ENCODE results near the gene SLC22A31.

SLC22A31 gene

DNA sequence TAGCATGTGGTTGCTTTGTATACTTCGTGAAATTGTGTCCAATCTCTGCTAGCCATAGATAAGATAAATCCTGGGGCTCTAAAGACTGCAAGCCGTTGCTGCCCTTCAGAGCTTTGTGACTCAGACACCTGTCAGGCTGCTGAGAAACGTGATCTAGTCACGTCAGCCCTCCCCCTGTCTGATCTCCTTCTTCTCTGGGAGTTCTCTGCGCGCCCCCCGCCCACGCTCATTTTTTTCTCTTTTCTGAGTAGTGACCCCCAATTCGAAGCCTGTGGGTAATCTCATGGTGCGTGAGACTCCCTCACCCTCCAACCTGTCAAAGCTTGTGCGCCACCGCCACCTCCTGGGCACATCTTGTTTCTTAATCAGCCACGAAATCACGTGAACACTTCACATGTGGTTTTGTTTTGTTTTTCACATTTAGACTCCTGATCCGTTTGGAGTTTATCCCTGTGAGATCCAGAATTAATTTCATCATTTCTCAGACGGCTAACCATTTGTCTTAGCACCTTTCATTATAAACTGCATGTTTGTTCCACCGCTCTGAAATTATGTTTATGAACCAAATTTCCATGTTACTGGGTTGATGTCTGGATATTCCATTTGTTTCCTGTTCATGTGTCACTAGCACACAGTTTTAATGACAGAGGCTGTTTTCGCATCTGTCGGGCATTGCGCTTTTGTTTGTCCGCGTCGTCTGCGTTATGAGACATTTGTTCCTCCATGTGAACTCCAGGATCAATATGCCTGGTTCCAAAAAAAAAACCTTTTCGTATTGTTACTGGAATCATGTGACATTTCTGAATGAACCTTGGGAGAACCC, 16.2 kb upstream of the SLC22A31 start:
- DNase-seq (ENCODE audit: low read depth, low spot score), result no peak

DNA sequence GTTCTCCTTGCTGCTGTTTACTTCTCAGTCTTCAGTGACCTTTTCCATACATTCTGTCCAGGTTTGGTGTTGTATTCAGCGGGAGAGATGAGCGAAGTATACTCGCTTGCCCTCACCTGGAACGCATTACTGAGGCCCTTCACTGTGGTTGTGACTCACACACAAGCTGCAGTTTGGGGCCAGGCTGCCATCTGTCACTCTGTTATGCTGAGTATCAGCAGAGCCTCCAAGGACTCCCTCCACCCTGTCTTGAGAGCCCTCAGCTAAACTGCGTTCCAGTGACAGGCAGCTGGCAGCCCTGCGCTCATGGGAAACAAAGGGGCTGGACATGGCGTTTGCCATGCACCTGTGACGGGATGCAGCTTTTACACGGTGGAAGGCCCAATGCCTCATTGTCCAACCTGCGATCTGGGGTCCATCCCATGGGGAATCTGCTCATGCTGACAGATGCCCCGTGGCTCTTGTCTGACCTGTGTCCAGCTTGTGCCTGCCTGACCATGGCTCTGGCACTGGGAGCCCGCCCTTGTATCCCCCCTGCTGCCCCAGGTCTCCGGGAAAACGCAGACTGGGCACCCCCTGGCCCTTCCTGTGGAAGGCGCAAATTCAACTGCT, 10.7 kb upstream of the SLC22A31 start:
- DNase-seq (ENCODE audit: low read depth, low spot score), result no peak

DNA sequence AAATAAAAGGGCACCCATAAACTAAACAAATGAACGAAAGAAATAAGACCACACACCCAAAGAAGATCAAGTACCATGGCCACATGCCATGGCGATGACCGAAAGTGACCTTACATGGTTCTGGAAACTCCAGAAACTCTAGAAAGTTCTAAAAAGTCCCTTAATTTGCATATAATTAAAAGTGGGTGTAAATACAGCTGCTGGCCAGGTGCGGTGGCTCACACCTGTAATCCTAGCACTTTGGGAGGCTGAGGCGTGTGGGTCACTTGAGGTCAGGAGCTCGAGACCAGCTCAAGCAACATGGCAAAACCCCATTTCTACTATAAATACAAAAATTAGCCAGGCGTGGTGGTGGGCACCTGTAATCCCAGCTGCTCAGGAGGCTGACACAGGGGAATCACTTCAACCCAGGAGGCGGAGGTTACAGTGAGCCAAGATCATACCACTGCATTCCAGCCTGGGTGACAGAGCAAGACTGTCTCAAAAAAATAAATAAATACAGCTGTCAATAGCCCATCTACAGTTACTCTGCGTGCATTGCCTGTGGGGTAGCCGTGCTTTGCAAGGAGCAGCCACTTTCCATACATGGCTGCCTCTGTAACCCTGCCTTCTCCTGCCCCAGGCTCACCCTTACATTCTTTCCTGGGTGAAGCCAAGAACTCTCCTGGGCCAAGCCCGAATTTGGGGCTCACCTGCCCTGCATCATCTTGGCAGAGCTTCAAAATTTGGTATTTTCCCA, 10.0 kb upstream of the SLC22A31 start:
- no peak for DNase-seq (ENCODE audit: low read depth, low spot score)

DNA sequence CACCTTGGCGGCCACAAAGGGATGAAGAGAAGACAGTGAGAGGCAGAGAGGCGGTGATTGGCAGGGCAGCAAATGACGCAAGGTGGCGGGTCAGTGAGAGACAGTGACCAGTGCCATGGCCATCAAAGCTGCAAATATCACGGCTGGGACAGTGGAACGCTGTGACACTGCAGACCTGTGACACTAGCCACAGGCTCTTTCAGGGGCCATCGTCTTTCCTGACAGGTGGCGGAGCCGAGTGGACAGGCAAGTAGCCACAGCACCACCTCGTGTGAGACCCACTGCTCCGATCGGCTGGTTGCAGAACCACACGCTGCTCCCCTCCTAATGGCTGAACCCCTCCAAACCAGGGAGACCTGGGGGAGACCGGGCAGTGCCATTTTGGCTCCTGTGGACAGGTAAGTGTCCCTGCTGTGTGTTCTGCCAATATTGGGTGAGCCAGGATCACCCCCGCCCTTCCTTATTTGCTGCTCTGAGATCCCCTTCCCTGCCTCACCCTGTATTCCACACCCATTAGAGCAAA, 9.2 kb upstream of the SLC22A31 start:
- no peak for DNase-seq (ENCODE audit: low read depth, low spot score)

DNA sequence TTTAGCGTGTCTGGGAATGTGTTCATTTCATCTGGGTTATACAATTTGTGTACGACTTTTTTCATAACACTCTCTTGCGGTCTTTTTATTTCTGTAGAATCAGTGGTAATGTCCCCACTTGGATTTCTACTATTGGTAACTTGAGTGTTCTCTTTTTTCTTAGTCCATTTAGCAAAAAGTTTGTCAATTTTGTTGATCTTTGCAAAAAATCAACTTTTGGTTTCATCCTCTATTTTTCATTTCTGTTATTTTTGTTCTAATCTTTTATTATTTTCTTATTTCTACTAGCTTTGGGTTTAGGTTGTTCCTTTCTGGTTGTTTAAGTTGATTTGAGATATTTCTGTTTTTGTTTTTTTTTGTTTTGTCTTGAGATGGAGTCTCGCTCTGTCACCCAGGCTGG, 7.7 kb upstream of the SLC22A31 start:
- DNase-seq (ENCODE audit: low read depth, low spot score), result no peak

DNA sequence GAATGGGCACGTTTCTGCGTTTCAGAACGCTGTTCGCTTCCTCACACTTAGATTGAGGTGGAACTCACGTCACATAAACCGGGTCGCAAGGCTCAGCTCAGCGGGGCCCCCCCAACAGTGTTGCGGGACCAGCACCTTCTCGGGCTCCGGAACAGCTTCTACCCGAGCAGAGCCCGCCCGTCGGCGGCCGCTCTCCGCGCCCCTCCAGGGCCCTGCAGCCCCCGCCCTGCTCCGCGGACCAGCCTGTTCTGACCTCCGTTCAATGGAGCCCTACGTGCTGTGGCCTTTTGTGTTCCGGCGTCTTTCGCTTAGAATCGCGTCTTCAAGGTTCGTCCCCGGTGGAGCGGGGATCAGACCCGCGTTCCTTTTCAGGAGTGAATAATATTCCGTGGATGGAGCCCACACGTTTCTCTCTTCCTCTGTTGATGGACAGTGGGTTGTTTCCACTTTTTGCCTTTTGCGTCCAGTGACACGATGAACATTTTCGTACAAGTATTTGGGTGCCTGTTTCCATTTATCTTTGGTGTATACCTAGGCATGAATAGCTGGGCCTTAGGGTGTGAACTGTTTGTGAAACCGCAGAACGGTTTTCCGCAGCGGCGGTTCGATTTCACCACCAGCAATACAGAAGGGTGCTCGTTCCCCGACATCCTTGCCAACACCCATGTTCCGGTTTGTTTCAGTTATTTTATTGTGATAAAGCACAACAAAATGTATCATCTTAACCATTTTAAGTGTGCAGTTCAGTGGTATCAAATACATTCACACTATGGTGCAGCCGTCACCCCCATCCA, 2.3 kb upstream of the SLC22A31 start:
- DNase-seq (ENCODE audit: low read depth, low spot score), result no peak

DNA sequence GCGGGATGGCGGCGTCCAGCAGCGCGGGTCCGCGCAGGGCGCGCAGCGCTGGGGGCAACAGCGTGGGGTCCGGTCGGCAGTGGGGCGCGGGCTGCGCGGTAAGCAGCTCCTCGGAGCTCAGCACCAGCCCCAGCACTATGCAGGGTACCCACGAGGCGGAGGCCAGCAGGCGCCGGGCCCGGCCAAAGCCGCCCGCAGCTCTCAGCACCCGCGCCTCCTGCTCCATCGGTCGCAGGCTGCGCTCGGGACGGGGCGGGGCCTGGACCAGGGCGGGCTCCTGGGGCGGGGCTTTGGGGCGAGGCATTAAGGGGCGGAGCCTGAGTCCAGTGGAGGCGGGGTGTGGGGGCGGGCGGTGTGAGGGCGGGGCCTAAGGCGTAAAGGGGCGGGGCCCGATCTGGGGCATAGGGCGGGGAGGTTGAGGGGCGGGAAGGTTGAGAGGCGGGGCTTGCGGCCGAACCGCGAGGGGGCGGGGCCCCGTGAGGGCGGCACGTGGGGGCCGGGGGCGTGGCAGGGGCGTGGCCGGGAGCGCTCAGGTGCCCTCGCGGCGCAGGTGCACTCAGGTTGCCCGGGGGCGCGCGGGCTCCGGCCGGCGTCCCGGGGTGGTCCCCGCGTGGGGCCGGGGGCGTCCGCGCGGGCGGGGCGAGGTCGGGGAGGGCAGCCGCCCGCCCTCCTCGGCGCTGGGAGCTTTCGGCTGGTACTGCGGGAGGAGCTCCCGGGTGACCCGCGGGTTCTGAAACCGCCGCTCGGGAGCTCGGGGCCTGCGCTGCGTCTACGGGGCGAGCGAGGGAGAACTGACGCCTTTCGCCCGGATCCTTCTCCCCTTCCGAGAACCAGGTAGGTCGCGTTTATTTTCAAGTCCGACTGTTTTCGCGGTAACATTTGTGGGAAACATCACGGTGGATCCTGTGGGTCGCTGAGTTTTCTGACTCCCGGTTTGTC, 1.4 kb upstream of the SLC22A31 start:
- no peak for DNase-seq (ENCODE audit: low read depth, low spot score)

DNA sequence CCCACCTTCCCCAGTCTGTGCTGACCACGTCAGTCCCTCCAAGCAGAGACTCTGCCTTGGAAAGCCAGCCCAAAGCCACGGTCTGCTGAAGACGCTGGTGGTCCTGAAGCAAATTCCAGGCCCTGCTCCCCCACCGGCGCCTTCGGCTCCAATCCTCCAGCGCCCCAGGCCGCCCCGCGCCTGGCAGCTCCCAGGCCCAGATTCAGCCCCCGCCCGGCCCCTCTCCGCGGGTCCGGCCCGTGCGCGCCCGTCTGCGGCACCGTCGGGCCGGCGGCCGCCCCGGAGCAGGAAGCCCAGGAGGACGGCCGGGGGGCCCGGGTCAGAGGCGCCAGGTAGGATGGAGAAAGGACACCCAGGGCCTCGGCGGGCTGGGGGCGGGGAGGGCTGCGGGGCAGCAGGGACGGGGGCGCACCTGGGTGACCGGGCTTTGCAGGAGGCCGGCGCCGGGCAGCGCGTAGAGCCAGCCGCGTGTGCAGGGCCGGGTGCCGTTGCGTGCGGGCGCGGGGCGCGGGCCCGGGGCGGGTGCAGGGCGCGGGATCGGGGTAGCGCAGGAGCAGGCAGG, 594 bp upstream of the SLC22A31 start:
- no peak for DNase-seq (ENCODE audit: low read depth, low spot score)

DNA sequence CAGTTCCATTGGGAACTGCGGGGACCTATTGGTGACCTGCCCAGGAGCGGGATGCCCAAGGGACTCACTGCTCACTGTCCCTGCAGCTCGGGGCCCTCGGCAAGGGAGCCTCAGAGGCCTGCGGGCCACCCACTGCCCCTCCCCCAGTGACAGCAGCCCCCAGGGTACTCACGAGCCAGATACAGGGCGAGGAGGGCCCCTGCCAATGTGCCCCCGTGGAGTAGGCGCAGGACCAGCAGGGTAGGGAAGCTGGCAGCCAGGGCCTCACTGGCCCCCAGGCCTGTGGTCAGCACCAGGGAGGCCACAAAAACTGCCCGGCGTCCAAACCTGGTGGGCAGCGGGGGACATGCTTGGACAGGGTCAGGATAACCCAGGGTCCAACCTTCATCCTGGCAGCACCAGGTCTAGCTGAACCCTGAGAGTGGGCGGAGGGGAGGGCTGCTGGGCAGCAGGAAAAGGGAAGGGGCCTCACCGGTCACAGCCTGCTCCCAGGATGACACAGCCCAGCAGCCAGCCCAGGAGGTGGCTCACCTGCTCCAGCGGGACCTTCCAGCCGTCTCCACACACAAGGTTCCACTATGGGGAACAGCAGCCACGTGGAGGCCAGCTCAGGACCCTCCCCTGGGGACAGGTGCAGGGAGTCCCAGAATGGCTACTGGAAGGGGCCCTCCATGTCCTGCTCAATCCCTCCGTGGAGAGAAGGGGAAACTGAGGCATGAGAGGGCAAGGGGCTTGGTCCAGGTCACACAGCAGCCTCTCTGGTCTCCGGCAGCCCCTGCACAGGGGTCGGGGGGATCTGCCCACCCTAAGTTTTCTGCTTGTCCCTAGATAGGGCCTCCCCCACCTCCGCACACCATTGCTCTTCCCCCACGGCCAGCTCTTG, 855 bp downstream of the SLC22A31 start:
- no peak for DNase-seq (ENCODE audit: low read depth, low spot score)

DNA sequence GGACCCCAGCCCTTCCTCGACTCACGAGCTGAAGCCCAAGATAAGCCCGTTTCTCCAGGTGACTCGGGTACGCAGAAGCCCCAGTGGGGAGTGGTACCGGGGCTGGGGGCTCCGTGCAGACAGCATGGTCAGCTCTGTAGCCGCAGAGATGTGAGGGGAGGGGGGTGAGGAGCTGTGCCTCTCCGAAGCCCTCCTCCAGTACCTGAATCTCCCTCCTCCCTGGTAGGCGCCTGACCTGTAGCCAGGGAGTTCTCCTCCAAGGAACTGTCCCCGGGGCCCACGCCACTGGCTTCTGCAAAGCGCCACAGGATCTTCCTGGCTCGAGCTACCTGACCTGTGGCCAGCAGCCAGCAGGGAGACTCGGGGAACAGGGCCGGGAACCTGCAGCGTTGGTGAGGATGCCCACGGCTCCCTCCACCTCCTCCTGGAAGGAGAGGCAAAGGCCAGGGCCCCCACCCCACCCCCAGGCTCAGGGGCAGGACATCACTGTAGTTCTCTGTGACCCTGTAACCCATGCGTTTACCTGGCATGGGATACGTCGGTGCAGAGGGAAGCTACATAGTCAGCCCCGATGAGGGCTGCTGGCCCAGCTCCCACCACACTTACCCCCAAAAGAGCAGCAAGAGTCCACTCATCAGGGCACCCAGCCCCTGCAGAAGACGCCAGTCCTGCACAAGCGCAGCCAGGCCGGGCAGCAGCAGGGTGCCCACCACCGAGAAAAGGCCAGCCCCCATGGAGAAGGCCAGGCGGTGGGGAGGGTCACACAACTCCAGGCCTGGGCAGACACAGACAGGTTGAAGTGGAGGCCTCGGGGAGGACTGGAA, 1.7 kb downstream of the SLC22A31 start:
- DNase-seq (ENCODE audit: low read depth, low spot score), result no peak

DNA sequence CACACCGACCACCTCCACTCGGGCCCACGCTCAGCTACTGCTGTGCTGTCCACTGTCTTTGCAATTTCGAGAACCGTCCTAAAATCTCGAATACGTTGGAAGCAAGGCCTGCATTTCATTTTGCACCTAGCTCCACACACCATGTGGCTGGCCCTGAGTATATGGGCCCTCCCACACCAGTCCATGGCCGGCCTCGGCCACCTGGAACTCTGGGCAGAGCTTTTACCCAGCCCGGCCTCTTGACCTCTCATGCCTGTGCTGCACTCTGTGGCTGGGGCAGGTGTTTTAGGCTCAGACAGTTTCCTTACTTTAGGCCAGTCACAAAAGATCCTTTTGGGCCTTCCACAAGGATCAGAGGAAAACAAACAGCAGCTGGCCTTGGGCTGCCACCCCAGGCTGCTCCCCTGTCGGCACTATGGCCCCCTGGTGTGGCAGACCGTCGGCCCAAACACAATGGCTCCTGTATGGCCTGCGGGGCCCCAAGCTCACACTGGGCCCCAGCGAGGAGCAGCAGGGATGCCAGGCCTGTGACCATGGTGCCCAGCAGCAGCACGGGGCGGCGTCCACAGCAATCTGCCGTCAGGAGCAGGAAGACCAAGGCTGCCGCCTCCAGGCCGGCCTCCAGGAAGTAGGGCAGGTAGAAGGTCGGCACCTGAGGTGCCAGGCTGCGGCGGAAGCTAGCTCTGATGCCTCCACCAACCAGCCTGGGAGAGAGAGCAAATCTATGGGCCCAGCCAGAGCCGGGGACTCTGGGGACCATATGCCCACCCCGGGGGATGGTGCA, 2.5 kb downstream of the SLC22A31 start:
- DNase-seq (ENCODE audit: low read depth, low spot score), result no peak

DNA sequence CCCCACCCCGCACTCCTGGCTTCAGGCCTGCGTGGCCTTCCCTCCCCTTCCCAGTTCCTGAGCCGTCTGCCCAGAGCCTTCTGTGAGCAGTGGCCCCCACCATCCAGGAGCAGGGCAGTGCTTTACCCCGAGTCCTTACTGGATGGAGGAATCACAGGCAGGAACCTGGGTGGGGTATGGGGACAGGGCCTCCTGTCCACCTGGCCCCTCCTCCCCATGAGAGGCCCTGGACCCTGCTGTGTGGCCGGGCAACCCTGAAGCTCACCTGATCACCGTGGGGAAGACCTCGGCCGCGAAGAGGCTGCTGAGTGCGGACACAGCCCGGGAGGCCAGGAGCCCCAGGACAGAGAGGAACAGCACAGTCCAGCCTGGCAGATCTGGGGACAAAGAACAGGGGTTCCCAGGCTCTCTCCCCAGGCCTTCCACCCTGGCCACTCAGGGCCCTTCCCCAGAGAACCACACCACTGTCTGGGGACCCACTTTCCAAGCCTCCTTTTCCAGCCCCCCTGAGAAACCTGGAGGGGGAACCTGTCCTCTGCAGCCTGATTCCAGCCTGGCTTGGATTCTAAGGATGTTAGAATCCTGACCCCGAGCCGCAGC, 3.2 kb downstream of the SLC22A31 start:
- DNase-seq (ENCODE audit: low read depth, low spot score), result no peak

DNA sequence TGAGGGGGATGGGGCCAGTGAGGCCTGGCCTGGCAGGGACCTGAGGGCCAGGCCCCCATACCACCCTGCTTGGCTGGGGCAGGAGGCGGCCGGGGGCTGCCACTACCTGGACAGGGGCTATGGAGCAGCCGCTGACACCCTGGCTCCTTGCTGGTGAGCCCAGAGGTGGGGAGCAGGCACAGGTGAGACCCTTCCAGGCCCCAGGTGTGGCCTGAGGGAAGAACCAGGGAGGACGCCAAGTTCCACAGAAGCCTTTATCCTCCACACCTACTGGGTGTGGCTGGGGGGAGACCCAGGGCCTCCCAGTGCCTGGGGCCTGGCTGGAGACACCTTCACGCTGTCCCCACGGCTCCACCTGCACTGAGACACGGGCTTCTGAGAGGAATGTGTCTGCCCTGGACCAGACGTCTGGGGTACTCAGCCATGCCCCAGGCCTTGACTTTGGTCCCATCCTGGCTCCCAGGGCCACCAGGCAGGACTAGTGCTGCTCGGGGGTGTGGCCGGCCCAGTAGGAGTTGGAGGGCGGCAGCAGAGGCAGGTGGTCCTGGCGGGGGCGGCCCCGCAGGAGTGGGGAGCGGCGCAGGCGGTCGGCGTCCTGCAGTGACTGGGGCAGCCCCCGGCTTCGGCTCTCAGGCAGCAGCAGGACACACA, 4.7 kb downstream of the SLC22A31 start:
- no peak for DNase-seq (ENCODE audit: low read depth, low spot score)

DNA sequence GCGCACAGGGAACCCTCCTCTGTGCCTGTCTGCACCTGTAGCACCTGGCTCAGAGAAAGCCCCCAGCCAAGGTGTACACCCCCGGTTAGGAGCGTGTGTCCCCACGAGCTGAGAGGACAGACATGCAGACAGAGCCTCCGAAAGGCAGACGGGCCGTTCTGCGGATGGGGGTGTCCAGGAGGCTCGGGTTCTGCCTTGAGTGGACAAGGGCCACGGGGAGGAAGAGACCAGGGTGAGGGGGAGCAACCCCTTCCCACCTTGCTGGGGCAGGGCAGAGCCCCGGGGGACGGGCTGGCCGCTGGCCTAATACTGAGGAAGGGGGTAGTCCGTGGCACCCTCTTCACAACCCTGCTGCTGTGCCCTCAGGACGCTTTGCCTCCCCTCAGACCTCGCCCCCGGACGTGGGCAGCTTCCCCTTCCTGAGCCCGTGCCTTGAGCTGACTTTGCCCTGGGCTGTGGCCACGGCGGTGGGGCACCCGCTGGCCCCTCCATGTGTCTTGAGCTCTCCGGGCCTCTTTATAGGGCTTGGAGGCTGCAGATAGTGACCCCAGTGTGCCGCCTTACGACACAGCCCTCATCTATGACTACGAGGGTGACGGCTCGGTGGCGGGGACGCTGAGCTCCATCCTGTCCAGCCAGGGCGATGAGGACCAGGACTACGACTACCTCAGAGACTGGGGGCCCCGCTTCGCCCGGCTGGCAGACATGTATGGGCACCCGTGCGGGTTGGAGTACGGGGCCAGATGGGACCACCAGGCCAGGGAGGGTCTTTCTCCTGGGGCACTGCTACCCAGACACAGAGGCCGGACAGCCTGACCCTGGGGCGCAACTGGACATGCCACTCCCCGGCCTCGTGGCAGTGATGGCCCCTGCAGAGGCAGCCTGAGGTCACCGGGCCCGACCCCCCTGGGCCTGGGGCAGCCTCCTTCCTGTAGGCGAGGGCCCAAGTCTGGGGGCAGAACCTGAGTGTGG, 5.7 kb downstream of the SLC22A31 start:
- DNase-seq (ENCODE audit: low read depth, low spot score), result no peak

DNA sequence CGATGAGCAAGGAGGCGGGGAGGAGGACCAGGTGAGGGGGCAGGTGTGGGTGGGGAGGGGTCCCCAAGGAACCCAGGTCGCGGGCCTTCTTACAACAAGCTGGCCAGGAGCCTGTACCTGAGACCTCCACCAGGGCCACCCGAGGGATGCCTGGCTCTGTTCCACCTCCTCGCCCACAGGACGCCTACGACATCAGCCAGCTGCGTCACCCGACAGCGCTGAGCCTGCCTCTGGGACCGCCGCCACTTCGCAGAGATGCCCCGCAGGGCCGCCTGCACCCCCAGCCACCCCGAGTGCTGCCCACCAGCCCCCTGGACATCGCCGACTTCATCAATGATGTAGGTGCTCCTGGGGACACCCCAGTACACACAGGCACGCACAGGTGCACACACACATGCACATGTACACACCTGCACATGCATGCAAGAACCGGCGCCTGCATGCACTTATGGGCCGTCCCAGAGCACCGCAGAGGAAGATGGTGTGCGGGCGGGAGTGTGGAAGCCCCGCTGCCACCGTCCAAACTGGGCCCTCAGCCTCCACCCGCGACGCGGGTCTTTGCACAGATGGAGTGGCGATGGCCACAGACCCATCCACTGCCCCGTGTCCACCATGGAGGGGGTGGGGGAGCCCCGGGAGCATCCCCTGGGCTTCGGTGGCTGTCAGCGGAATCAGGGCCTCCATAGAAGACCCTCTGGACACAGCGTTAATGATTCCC, 6.6 kb downstream of the SLC22A31 start:
- no peak for DNase-seq (ENCODE audit: low read depth, low spot score)

Data from iPS DF 19.7 (cell line).